ENCODE measurements around the gene BCL2L15.
A peak's percentile ranks its signal among the peaks of the same experiment; 100 is the strongest.

The BCL2L15 gene

GRCh38 chr1:113886417-113887401 lies 672 bp downstream of the BCL2L15 start:
- H3K4me1 ChIP-seq (ENCODE audit: control insufficient read depth, insufficient read depth, low read length) = no peaks in the 10 kb centered on the region
- H3K27me3 ChIP-seq (ENCODE audit: control insufficient read depth, insufficient read depth, low read length) = no peaks in the 10 kb centered on the region

GRCh38 chr1:113881661-113882060 lies 5.7 kb downstream of the BCL2L15 start:
- Histone ChIP-seq H3K4me2 (ENCODE audit: low read length) (no peak overlapping the region), H3K27me3 (ENCODE audit: control insufficient read depth, insufficient read depth, low read length) (no peaks in the 10 kb centered on the region), H3K4me1 (ENCODE audit: control insufficient read depth, insufficient read depth, low read length) (no peaks in the 10 kb centered on the region), H3K36me3 (ENCODE audit: insufficient read depth, low read length) (no peaks in the 10 kb centered on the region), H3K9ac (ENCODE audit: low read depth, low read length) (no peak overlapping the region), H3K4me3 (ENCODE audit: low read length) (no peak overlapping the region), H3K9me3 (replicated peaks; ENCODE audit: low read length) (no peaks in the 10 kb centered on the region)

More at GRCh38 chr1:113886417-113887401, 672 bp downstream of the BCL2L15 start:
- no peaks in the 10 kb centered on the region for H3K9me3 ChIP-seq (replicated peaks; ENCODE audit: low read length)
- no peak overlapping the region for H3K4me3 ChIP-seq (ENCODE audit: low read length)
- no peak overlapping the region for H3K9ac ChIP-seq (ENCODE audit: low read depth, low read length)
- H3K36me3 ChIP-seq (ENCODE audit: insufficient read depth, low read length) = no peaks in the 10 kb centered on the region
- H3K4me2 ChIP-seq (ENCODE audit: low read length) = no peak overlapping the region

- H3K9me3 ChIP-seq (replicated peaks; ENCODE audit: low read length) = no peaks in the 10 kb centered on the region
- H3K27me3 ChIP-seq (ENCODE audit: control insufficient read depth, insufficient read depth, low read length) = no peaks in the 10 kb centered on the region
- no peak overlapping the region for H3K4me2 ChIP-seq (ENCODE audit: low read length)
- no peak overlapping the region for H3K9ac ChIP-seq (ENCODE audit: low read depth, low read length)
- no peak overlapping the region for H3K4me3 ChIP-seq (ENCODE audit: low read length)
- no peaks in the 10 kb centered on the region for H3K36me3 ChIP-seq (ENCODE audit: insufficient read depth, low read length)
- no peaks in the 10 kb centered on the region for H3K4me1 ChIP-seq (ENCODE audit: control insufficient read depth, insufficient read depth, low read length)
These were observed 7.7 kb downstream of the BCL2L15 start for GRCh38 chr1:113879739-113880038.

GRCh38 chr1:113876176-113876575 lies 11.2 kb downstream of the BCL2L15 start:
- Histone ChIP-seq H3K36me3 (ENCODE audit: insufficient read depth, low read length) (no peaks in the 10 kb centered on the region), H3K27me3 (ENCODE audit: control insufficient read depth, insufficient read depth, low read length) (no peaks in the 10 kb centered on the region), H3K9ac (ENCODE audit: low read depth, low read length) (no peak overlapping the region), H3K4me3 (ENCODE audit: low read length) (no peak overlapping the region), H3K4me1 (ENCODE audit: control insufficient read depth, insufficient read depth, low read length) (peaks cover 8% of the 10 kb centered on the region), H3K4me2 (ENCODE audit: low read length) (no peak overlapping the region), H3K9me3 (replicated peaks; ENCODE audit: low read length) (no peaks in the 10 kb centered on the region)

GRCh38 chr1:113875714-113876113 lies 11.7 kb downstream of the BCL2L15 start:
- no peaks in the 10 kb centered on the region for H3K36me3 ChIP-seq (ENCODE audit: insufficient read depth, low read length)
- no peaks in the 10 kb centered on the region for H3K27me3 ChIP-seq (ENCODE audit: control insufficient read depth, insufficient read depth, low read length)
- H3K9me3 ChIP-seq (replicated peaks; ENCODE audit: low read length) = no peaks in the 10 kb centered on the region
- H3K4me2 ChIP-seq (ENCODE audit: low read length) = no peak overlapping the region
- H3K4me3 ChIP-seq (ENCODE audit: low read length) = no peak overlapping the region
- peaks cover 9% of the 10 kb centered on the region for H3K4me1 ChIP-seq (ENCODE audit: control insufficient read depth, insufficient read depth, low read length)
- H3K9ac ChIP-seq (ENCODE audit: low read depth, low read length) = no peak overlapping the region

GRCh38 chr1:113874012-113874879 lies 13.1 kb downstream of the BCL2L15 start:
- Histone ChIP-seq H3K27me3 (ENCODE audit: control insufficient read depth, insufficient read depth, low read length) (no peaks in the 10 kb centered on the region), H3K36me3 (ENCODE audit: insufficient read depth, low read length) (no peaks in the 10 kb centered on the region), H3K9ac (ENCODE audit: low read depth, low read length) (no peak overlapping the region), H3K4me2 (ENCODE audit: low read length) (no peak overlapping the region), H3K4me1 (ENCODE audit: control insufficient read depth, insufficient read depth, low read length) (peaks cover 9% of the 10 kb centered on the region), H3K4me3 (ENCODE audit: low read length) (no peak overlapping the region), H3K9me3 (replicated peaks; ENCODE audit: low read length) (no peaks in the 10 kb centered on the region)

GRCh38 chr1:113872219-113872935 lies 15.0 kb downstream of the BCL2L15 start:
- Histone ChIP-seq H3K4me1 (ENCODE audit: control insufficient read depth, insufficient read depth, low read length) (peaks cover 23% of the 10 kb centered on the region), H3K4me3 (ENCODE audit: low read length) (no peak overlapping the region), H3K4me2 (ENCODE audit: low read length) (no peak overlapping the region), H3K27me3 (ENCODE audit: control insufficient read depth, insufficient read depth, low read length) (no peaks in the 10 kb centered on the region), H3K36me3 (ENCODE audit: insufficient read depth, low read length) (no peaks in the 10 kb centered on the region), H3K9me3 (replicated peaks; ENCODE audit: low read length) (no peaks in the 10 kb centered on the region), H3K9ac (ENCODE audit: low read depth, low read length) (no peak overlapping the region)

GRCh38 chr1:113871597-113872113 lies 15.7 kb downstream of the BCL2L15 start, which contains the start of gene PTPN22:
Gene PTPN22, minus strand, starts transcription at chr1:113871712.
- peak within 1 kb of the TSS; percentile 2 for H3K4me3 ChIP-seq (ENCODE audit: low read length)
- peaks cover 23% of the 10 kb centered on the region for H3K4me1 ChIP-seq (ENCODE audit: control insufficient read depth, insufficient read depth, low read length)

GRCh38 chr1:113870778-113871177 lies 16.6 kb downstream of the BCL2L15 start:
- H3K36me3 ChIP-seq (ENCODE audit: insufficient read depth, low read length) = no peaks in the 10 kb centered on the region
- H3K4me3 ChIP-seq (ENCODE audit: low read length) = no peak overlapping the region
- H3K4me2 ChIP-seq (ENCODE audit: low read length) = no peak overlapping the region
- H3K27me3 ChIP-seq (ENCODE audit: control insufficient read depth, insufficient read depth, low read length) = no peaks in the 10 kb centered on the region
- H3K9ac ChIP-seq (ENCODE audit: low read depth, low read length) = no peak overlapping the region
- H3K9me3 ChIP-seq (replicated peaks; ENCODE audit: low read length) = no peaks in the 10 kb centered on the region
- H3K4me1 ChIP-seq (ENCODE audit: control insufficient read depth, insufficient read depth, low read length) = peaks cover 23% of the 10 kb centered on the region

More at GRCh38 chr1:113871597-113872113, 15.7 kb downstream of the BCL2L15 start, which contains the start of gene PTPN22:
- no peaks in the 10 kb centered on the region for H3K36me3 ChIP-seq (ENCODE audit: insufficient read depth, low read length)
- no peak within 1 kb of the TSS for H3K9ac ChIP-seq (ENCODE audit: low read depth, low read length)
- peak within 1 kb of the TSS; percentile 43 for H3K4me2 ChIP-seq (ENCODE audit: low read length)
- no peaks in the 10 kb centered on the region for H3K27me3 ChIP-seq (ENCODE audit: control insufficient read depth, insufficient read depth, low read length)
- H3K9me3 ChIP-seq (replicated peaks; ENCODE audit: low read length) = no peaks in the 10 kb centered on the region

- no peak overlapping the region for H3K4me3 ChIP-seq (ENCODE audit: low read length)
- H3K4me2 ChIP-seq (ENCODE audit: low read length) = peak overlapping the region; percentile 51
- H3K9ac ChIP-seq (ENCODE audit: low read depth, low read length) = no peak overlapping the region
- no peaks in the 10 kb centered on the region for H3K9me3 ChIP-seq (replicated peaks; ENCODE audit: low read length)
- peaks cover 23% of the 10 kb centered on the region for H3K4me1 ChIP-seq (ENCODE audit: control insufficient read depth, insufficient read depth, low read length)
- no peaks in the 10 kb centered on the region for H3K27me3 ChIP-seq (ENCODE audit: control insufficient read depth, insufficient read depth, low read length)
- H3K36me3 ChIP-seq (ENCODE audit: insufficient read depth, low read length) = no peaks in the 10 kb centered on the region
These were observed 18.8 kb downstream of the BCL2L15 start for GRCh38 chr1:113868387-113869083.
